ENCODE results near the gene SAMMSON.

- TF ChIP-seq CTCF (IDR thresholded peaks at IDR 0.05; ENCODE audit: low read depth, low read length, poor library complexity, severe bottlenecking), result no peak
- no peak for TF ChIP-seq EZH2phosphoT487 (IDR thresholded peaks at IDR 0.05; ENCODE audit: borderline replicate concordance, low read length)
These were observed 40.9 kb downstream of the SAMMSON start for GRCh38 chr3:70040386-70040785.
